ENCODE results near the gene RHBDF2.

- no peak for TF ChIP-seq EZH2 (IDR thresholded peaks at IDR 0.05; ENCODE audit: insufficient read depth, low read length)
- no peak for TF ChIP-seq CTCF (IDR thresholded peaks at IDR 0.05; ENCODE audit: insufficient read depth, low read depth, low read length)
Measured at GRCh38 chr17:76469991-76470739, 31.1 kb downstream of the RHBDF2 start.
